NCI-H2107 (cell line): ENCODE results near the gene ELMO1.

Experiments used
- DNase-seq: peaks from one replicate; lab custom pipeline; 2025; lab: John Stamatoyannopoulos, UW

ELMO1 gene

DNA sequence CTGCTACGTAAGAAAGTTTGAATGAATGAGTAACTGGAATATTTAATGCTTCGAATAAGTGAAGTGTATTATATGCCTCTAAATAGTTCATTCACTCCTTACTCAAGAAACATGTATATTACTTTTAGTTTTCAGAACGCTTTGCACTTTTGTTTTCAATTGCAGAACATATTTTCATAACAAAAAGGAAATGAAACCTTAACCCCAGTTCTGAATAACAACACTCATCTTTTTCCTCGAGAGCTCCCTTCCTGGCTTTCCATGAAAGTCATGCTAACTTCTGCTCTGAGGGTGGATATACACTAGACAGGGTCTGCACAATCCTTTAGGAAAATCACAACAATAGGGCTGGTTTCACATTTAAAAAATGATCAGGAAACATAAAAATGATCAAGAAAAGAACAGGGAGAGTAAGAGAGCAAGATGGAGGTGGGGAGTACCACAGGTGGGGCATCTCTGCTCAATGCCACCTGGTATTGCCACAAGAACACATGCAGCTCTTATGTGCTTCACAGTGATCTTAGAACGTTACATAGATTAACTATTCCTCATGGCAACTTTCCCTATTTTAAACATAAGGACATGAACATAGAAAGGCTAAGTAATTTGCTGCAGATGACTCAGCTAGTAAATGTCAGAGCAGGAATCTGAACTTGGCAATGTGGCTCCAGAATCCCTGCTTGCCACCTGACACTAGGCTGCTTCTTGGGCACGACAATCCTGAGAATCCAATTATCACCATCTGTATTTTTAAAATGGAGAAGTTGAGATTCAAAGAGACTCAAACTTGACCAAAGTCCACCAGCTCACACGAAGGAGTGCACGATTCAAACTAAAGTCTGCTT is 504.9 kb downstream of the ELMO1 start:
- no peak for DNase-seq

DNA sequence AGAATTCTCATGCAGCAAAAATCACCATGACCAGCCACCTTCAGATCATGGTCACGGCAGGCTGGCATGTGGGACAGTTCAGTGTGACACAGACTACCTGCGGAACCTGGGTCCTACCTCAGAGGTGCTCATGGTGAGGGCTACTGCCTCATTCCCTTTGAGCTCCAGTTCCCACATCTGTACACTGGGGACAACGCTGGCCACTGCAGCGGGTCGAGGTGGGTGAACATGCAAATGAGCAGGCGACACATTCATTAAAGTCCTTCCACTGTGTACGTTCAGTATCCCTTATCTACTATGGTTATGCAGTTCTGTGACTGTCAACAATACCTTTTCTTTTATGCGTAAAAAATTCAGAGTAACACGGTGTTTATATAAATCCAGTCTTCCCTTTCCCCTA is 505.7 kb downstream of the ELMO1 start:
- DNase-seq = no peak

DNA sequence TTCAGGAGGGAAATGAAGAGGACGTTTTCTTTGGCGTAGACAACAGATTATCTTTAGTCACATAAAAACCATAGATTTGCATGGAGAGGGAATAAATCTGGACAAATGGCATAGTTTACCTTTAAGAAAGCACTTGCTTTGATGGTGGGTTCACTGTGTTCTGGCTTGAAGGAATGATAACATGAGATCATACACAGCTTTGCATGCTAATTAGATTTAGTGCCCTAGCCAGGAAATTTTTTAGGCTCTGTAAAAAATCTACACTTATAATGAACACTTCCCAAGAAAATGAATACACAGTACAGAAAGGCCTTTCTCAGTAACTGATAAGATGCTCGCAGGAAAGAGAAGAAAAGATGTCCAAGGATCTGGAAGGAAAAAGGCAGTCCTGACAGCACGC is 506.1 kb downstream of the ELMO1 start:
- no peak for DNase-seq

DNA sequence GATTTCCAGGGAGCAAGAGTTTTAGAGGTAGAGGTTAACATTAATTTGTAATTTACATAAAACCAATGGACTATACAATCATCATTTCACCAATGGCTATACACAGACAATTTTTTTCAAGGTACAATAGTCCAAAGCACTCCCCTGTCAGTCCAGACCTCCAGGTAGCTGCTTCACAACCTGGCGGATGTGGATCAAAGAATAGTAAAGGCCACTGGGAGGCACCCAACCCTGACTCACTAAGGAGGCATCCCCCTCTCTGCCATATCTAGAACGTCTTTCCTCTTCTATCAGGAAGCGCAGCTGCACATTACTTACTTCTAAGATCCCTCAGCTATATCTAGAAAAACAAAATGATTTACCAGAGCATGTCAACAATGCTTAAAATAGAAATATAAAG is 506.6 kb downstream of the ELMO1 start:
- DNase-seq = no peak

DNA sequence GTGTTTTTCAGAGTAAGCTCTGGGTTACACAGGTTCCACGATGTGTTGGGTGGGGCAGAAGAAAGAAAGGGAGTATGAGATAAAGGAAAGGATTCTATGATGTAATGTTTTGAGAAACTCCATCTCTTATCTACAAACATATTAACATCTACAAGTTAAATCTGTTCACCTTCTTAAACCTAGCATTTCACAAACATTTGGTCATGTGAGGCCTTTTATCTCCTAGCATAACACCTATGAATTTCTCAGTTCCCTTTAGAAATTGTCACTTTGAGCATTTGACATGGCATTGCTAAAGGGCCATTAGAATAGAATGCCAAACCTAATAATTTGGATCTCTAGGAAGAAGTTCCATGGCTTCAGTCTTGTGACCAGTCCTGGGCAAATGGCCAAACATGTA is 507.3 kb downstream of the ELMO1 start:
- no peak for DNase-seq

DNA sequence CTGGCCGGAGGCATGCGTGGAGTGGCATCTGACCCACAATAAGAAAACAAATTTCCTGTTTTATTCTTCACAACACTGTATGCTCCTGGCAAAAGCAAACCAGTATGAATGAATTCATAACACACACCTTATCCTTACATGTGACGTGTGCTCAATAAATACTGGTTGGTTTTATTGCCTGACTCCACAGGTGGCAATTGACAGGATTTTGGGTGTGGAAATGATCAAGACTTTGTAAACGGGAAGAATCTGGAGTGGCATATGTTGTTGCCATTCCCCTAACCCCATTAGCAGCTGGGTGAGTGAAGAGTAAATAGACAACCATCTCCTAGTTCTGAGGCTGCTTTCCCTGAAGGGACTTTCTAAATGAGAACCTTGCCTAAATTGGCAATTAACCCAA is 508.8 kb downstream of the ELMO1 start:
- DNase-seq = no peak

DNA sequence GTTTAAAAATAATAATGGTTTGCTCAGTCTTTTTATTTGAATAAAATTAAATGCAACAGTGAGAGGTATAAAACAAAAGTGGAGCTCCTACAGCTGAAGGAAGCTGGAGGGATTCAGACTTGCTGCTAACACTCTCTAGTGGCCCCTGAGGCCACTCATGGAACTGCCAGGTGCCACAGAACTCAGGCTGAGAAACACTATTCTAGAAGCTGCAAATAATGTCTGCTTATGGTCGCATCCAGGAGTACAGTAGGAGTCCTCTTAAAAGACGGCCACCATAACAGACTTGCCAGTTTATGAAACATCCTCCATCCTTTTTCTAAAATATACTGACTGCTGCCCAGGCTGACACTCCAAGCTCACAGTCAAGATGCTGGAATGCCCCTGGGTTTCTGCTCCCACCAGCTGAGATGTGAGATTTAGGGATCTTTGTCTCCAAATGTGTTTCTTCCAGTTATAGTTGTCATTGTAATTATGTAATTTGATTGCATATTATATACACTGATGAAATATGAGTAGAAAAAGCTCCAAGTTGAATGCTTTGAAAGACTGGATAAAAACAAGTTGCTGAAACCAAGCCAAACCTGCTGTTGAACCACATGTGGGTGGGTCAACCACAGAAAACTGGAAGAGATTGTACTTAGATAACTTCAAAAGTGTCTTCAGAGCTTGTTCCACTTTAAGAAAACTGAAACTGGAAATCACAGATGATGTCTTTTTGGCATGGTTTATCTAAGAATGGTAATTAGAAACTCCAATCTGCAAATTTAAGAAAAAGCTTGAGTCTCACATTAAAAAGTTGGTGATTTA is 510.7 kb downstream of the ELMO1 start:
- DNase-seq = no peak

DNA sequence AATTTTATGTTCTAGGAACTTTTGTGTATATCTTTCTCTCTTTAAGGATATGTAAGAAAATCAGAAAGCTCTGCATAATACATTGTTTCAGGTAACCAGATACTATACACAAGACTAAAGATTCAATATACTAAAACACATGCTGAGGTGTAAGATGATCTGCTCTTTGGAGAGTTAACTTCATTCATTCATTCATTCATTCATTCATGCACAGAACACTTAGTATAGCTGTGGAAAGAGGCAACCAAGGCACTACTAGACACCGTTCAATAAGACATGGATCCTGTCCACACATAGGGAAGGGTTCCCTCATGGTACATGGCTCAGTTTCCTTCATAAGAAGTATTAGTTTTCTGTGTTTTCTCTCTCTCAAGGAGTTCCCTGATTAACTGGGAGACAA is 516.8 kb downstream of the ELMO1 start:
- no peak for DNase-seq

DNA sequence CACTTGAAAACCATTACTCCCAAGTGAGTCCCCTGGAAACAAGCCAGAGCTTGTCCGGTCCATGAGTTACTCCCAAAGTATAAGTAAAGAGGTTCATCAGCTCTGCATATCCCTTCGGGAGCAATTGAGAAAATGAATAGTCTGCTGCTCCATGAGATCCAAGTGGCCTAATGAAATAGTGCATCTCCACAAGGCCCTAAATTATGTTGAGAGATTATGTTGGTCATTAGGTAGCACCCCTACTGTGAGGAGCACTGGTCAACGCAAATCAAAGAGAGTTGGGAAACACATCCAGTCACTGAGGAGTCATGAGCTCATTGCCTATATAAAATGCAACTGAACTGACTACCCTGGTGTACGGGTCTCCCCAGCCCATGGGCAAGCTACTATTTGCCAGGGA is 518.9 kb downstream of the ELMO1 start:
- DNase-seq = no peak

DNA sequence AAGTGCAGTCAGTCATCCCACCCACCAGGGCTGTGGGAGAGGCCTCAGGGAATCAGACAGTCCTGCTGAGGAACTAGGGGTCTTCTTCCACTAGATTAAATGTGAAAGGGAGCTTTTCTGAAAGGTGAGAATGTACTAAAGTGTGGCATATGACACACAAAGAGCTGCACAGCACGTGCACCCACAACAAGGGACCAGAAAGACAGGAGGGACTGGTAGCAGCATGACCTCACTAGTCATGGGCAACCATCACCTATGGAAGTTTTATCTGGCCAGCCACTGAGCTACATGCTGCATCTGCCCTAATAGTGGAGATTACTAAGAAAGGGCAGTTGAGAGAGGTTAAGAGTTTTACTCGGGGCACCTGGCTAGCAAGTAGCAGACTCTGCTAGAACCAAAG is 519.9 kb downstream of the ELMO1 start:
- no peak for DNase-seq

DNA sequence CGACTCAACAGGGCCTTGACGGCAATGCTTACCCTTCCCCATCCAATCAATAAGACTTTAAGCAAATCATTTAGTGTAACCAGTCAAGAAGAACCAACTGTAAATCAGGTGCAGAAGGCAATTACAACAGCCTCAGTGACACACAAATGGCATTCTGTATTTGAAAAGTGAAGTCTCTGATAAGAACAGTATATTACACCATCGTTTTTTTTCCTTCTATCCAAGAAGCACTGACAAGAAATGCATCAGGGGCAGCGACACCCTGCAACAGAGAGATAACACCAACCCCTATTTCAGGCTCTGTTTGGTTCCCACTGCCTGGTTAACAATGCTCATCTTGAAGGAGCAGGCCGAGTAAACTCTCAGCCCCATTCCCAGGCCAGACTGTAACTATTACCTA is 520.4 kb downstream of the ELMO1 start:
- no peak for DNase-seq

DNA sequence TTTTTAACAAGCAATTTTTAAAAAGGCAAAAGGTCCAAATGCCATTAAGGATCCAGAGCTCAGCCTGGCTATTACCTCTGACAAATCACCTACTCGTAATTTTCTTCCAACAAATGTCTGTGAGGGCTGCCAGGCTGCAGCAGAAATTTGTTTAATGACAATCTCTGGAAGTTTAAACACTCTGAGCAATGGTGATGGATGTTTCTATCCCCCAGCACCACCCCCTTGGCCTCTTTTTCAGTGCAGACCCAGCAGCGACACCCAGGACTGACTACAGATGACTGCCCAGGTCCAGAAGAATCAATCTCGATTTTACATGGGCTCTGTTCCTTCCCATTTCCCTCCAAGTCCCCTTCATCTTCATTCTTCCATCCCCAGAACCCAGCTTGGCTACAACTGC is 523.0 kb downstream of the ELMO1 start:
- DNase-seq = no peak

DNA sequence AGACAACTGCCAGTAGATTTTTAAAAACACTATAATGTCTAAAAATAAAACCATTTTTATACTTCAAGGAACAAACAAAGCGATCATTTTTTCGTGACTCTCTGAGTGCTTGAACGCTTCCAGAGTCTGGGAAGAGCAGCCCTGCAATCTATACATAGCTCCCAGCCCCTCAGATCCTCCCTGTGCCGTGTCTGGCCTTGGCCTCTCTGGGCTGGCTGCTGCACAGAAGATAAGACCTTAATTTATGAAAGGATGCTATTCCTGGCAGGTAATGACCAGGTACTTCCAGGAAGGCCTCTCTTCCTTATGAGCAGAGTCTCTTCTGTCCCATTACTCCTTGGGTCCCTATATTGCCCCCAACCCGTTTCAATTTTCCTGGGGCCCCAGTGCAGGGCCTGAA is 523.5 kb downstream of the ELMO1 start:
- DNase-seq = no peak

DNA sequence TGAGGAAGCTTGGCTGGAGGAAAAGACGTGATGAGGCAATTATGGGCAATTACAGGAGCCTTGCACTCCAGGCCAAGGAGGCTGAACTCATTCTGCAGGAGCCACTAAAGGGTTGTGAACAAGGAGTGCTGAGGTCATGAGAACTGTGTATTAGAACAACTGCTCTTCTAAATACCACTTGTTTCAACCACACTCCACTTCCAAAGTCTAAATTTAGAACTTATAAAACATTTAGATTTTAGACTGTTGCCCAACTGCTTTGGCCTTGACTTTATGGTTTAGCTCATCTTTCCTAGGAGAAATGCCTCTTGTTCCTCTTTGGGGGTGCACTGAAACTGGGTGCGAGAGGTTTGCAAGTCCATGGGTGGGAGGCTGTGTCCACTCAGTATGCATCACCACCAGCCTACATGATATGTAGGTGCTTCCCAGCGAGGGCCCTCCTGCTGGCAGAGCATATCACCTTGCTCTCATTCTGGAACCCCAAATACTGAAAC is 524.7 kb downstream of the ELMO1 start:
- no peak for DNase-seq

DNA sequence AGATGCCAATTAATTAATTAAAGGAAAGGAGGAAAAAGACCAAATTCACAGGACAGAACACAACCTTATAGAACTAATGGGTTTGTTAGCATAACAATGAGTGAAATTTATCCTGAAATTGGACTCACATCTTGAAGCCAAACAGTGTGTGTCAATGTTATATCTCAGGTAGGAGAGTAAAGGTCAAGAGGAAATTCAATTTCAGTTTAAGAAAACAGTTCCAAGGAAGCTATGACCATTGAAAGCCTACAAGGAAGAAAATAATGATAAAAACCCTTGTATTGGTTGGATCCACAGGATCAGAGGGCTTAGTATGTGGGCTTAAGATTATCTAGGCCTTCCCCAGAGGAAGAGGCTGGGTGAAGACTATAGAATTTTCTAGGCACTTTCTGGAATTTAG is 525.5 kb downstream of the ELMO1 start:
- DNase-seq = no peak

DNA sequence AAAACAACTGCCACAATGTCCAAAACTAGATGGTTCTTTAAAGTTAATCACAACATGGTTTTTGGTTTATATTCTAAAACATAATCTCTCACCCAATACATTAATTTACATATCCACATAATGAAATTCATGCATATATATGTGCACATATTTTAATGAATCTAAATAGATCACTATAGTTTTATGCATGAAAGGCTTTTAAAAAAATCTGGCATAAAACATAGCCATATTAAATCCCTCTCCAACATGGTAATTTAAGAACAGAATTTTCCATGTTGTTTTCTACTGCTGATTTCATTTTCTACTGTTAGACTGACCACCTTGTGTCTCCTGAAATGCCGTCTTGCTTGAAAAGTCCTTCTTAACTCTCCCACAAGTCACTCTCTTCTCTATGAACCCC is 528.2 kb downstream of the ELMO1 start:
- no peak for DNase-seq

DNA sequence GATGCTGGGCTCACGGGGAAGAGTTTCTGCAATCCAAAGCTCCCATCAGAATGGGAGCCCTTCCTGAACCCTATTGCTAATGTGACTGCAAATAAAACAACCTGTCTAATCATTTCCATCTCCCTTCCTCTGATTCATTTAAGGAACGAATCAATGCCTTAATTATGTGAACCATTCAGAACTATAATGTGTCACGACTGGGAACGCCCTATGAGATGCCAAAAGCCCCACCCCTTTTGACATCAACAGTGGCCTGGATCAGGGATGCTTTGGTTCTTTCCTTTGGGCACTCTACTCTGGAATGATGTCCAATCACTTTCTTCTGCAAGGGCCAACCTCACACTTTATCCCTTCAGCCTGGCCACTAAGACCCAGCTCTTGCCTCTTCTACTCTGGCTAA is 528.9 kb downstream of the ELMO1 start:
- no peak for DNase-seq

DNA sequence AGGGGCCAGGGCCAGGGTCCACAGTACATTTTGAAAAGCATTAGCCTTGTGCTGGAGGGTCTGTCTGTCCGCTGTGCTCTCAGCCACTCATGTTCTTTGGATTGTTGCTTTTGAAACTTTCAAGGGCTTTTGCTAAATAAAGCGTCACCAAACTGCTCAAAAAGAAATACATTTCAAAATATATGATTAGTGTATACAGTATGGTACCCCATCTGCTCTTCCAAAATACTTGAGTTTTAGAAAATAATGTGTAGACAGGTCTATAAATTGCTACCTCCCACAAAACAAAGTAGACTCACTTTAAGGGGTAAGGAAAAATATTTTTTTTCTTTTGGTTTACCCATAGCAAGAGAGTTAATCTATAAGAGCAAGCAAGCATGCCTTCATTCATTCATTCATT is 530.1 kb downstream of the ELMO1 start:
- DNase-seq = no peak

DNA sequence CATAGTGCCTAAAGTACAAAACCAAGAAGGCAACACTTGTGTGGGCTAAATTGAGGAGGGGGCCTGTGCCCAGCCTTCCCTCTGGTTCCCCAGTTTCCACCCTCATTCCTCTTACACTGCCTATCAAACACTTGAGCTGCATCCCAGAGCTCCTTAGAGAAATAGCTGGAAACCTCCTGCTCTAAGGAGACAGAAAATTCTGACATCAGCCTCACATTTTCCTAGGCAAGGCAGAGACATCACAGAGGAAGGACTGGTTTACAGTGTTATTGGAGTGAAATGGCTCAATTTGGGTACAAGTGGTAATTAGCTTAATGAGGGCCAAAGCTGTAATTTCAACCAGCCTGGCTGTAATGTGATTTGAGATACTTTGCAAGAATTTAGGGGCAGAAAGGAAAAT is 532.0 kb downstream of the ELMO1 start:
- no peak for DNase-seq

DNA sequence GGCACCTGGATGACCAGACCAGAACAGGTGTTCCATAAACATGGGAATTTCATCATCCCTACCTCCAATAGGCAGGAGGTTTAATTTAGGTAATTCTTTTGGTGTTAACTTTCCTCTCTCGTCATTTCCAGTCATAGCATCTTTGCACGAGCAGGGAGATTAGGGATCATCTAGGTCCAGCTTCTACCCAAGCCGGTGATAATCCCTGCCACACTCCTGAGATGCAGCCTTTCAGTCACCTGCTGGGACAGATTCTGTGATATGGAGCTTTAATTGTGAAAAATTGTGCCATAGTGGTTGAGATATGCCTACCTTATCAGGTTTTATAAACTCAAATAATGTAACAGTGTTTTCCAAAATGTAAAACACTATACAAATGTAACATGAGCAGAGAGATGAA is 532.5 kb downstream of the ELMO1 start:
- no peak for DNase-seq

DNA sequence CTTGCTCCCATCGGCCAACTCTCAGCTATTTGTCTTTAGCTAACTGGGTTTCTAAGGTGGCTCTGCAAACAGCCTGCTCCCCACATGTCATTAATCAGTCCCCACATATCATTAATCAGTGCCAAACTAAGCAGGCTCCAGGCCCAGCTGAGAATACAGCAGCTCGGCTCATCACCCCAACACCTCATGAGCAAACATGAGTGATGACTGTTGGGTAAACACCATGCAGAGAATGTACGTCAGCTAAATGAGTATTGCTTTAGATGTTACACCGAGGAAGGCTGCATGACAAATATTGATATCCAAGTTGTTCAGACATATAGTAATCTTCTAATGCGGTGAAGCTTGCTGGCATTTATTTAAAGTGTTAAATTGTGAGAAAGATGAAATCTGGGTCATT is 536.9 kb downstream of the ELMO1 start:
- DNase-seq = no peak

DNA sequence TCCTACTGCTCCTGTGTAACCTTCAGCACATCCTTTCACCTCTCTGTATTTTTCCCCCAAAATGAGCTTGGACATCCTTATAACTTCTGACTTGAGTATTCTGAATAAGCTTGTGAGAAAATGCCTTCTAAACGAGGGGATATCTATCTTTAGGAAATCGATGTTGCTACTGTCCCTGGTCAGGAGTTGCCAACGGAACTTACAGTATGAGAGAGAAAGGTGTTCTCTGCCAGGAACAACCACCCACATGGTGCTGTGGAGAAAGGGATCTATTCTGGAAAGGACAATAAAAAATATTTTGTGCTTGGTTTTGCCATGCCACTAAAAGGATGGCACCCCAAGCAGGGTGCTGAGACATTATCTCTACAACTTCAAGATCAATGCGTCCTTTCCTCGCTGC is 537.8 kb downstream of the ELMO1 start:
- DNase-seq = no peak

DNA sequence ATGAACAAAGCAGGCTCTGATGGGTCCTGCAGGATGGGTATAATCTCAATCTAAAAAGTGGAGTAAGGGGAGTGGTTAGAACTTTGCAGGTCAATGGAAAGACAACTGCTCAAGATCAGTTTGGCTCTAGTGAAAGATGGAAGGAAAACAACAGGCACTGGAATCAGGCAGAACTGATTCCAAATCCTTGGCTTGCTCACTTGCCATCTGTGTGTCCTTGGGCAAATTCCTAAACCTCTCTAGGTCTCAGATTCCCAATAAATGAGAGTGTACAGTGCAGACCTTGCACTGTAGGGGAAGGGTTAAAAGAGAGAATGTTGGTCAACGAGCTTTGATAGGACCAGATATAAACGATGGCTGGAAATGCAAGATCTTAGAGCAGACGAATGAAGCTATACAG is 538.3 kb downstream of the ELMO1 start:
- DNase-seq = no peak
